Kidney epithelial cell (primary cell): ENCODE measurements around the gene CYSTM1. TPM values are rescaled to one million over a fixed set of nuclear protein-coding genes. Genes with fewer than 3 reads are reported as not detected.
"Not testable (repeated sequence)": the region's sequence is repeated elsewhere in the genome, so short reads cannot be mapped to it uniquely, and the experiment has no call there.

Experiments used
- DNase-seq: peaks from one replicate; pipeline ENCODE4 v3.0.0-alpha.2; 2010; ENCODE audit warnings: low read depth
- H3K27me3 ChIP-seq: 2 replicates; pipeline ENCODE4 v1.6.0; 2011; ENCODE audit warnings: low read length; ENCODE audit not compliant: control insufficient read depth, insufficient read depth
- H3K36me3 ChIP-seq: 2 replicates; pipeline ENCODE4 v1.5.1; 2011; ENCODE audit warnings: low read length; ENCODE audit not compliant: control insufficient read depth, insufficient read depth
- H3K4me3 ChIP-seq: 2 replicates; pipeline ENCODE4 v1.5.1; 2011; ENCODE audit warnings: low read depth, mild to moderate bottlenecking, control low read depth, low read length
- total RNA-seq: library from RNA; depleted of rRNA; stranded (reverse); fragments of >200 nt; gene quantifications from 2 replicates; pipeline ENCODE4 v1.2.3, GENCODE V29; 2015
- TF ChIP-seq, protein P1 (sequence below): IDR thresholded peaks from 2 replicates; pipeline ENCODE4 v1.5.1; 2011; ENCODE audit warnings: mild to moderate bottlenecking, moderate library complexity, low read length, control low read depth, inconsistent platforms; ENCODE audit not compliant: insufficient read depth, poor library complexity, severe bottlenecking

Gene CYSTM1
- total RNA-seq, 1 donor from 2014 or later, result 176 TPM

DNA sequence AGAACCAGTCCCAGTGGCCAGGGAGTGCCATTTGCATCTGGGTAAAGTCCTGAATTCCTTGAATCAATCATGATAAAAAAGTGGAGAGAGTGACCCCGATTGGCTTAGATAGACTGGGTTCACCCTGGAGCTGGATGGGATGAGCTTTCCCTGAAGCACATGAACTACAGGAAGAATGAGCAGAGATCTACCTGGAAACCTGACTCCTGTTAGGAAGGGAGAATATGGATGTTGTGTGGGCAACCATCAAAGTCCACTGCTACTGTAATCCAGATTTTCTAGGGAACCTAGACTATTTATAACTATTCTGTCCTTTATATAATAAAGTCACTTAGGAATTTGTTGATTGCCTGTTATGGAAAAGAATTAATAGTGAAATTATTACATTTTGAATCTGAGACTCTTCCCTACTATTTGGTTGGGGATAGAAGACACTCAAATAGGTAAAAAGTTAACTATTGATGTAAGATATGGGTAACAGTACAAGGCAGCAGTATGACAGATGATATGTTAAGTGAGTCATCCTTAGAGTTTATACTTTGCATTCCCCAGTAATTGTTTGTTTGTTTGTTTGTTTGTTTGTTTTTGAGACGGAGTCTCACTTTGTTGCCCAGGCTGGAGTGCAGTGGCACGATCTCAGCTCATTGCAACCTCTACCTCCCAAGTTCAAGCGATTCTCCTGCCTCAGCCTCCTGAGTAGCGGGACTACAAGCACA, 17.9 kb downstream of the CYSTM1 start:
- Histone ChIP-seq H3K4me3 (no peak overlapping the region), H3K36me3 (no peaks in the 10 kb centered on the region), H3K27me3 (no peaks in the 10 kb centered on the region)
- TF ChIP-seq, protein P1, sequence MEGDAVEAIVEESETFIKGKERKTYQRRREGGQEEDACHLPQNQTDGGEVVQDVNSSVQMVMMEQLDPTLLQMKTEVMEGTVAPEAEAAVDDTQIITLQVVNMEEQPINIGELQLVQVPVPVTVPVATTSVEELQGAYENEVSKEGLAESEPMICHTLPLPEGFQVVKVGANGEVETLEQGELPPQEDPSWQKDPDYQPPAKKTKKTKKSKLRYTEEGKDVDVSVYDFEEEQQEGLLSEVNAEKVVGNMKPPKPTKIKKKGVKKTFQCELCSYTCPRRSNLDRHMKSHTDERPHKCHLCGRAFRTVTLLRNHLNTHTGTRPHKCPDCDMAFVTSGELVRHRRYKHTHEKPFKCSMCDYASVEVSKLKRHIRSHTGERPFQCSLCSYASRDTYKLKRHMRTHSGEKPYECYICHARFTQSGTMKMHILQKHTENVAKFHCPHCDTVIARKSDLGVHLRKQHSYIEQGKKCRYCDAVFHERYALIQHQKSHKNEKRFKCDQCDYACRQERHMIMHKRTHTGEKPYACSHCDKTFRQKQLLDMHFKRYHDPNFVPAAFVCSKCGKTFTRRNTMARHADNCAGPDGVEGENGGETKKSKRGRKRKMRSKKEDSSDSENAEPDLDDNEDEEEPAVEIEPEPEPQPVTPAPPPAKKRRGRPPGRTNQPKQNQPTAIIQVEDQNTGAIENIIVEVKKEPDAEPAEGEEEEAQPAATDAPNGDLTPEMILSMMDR, result no peak
- no peak for DNase-seq

DNA sequence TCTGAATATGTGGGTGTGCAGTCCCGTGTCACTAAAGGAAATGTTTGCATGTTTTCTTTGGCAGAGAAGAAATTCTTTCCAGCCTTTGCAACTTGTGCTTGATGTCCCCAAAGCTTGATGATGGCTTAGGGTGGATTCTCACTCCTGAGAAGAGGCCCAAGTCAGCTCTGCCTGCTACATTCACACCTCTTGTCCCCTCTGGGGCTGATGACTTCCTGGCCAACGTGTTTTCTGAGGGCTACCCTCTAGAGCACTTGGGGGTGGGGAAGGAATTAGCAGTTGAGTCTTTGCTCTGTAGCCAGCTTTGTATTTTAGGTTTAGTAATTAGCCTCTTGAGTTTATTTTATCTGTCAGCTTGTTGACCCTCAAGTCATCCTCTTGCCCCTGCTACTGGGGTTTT, 19.7 kb downstream of the CYSTM1 start:
- TF ChIP-seq, protein P1, result no peak
- H3K4me3 ChIP-seq, result no peak overlapping the region
- H3K36me3 ChIP-seq, result no peaks in the 10 kb centered on the region
- no peaks in the 10 kb centered on the region for H3K27me3 ChIP-seq
- DNase-seq, result no peak

DNA sequence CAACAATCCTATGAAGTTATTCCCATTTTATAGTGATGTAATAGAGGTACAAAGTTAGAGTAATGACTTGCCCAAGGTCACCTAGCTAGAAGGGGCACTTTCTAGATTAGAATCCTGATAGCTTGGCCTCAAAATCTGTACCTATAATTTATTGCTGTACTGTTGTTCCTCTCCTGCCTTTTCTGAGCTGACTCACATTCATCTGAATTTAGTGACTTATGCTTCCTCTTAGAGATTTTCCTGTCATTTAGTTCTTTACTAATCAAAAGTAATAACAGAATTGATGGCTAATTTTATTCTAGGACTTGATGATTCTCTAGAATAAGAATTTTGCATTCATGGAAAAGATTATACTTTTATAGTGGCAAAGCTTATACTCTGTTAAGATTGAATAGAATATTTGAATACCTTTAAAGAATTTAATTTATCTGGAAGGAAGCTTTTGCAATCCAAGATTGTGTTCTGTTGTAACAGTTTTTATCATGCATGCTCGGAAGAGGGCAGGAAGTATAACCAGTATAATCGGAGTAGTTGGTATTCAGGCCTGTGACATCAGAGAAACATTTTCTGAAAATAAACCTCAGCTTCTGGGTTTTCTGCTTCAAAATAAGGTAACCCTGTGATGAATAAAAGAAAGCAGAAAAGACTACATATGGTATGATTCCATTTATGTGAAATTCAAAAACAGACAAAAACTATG, 21.3 kb downstream of the CYSTM1 start:
- Histone ChIP-seq H3K4me3 (no peak overlapping the region), H3K27me3 (no peaks in the 10 kb centered on the region), H3K36me3 (no peaks in the 10 kb centered on the region)
- no peak for DNase-seq
- TF ChIP-seq, protein P1, result no peak

DNA sequence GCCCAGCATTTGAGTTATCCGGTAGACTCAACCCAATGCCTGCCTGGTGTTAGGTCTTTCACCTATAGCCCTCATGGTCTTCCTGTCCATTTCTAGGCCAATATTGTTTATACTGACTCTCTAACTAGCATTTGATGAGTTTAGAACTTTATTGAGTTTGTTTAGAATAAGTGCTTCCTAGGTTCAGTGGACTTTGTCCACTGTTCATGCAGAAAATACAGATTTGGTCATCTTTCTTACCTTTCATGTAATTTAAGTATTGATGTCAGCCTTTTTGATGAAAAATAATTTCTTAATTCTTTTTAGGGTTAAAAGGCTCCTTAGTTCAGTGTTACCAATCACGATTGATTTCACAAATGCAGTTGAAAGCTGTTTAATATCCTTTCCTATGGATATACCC, 22.0 kb downstream of the CYSTM1 start:
- no peaks in the 10 kb centered on the region for H3K27me3 ChIP-seq
- no peak overlapping the region for H3K4me3 ChIP-seq
- DNase-seq, result no peak
- no peaks in the 10 kb centered on the region for H3K36me3 ChIP-seq
- TF ChIP-seq, protein P1, result no peak

DNA sequence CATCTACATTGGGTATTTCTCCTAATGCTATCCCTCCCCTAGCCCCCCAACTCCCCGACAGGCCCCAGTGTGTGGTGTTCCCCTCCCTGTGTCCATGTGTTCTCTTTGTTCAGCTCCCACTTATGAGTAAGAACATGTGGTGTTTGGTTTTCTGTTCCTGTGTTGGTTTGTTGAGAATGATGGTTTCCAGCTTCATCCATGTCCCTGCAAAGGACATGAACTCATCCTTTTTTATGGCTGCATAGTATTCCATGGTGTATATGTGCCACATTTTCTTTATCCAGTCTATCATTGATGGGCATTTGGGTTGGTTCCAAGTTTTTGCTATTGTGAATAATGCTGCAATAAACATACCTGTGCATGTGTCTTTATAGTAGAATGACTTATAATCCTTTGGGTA, 23.9 kb downstream of the CYSTM1 start:
- not testable (repeated sequence) for H3K27me3 ChIP-seq

DNA sequence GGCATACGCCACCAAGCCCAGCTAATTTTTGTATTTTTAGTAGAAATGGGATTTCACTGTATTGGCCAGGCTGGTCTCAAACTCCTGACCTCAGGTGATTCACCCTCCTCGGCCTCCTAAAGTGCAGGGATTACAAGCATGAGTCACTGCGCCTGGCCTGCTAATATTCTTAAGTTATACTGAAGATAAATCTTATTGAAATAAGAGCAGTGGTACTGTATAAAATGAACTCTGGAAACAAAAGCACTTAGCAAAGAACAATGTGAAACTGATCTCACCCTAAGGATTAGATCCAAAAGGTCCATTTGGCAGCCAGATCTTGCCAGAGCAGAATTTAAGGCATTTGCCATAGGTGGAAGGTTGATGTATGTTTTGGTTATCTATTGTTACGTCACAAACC, 27.1 kb downstream of the CYSTM1 start:
- TF ChIP-seq, protein P1, result no peak
- Histone ChIP-seq H3K36me3 (no peaks in the 10 kb centered on the region), H3K4me3 (no peak overlapping the region), H3K27me3 (no peaks in the 10 kb centered on the region)
- DNase-seq, result no peak

More for the DNA sequence above, 23.9 kb downstream of the CYSTM1 start:
- not testable (repeated sequence) for H3K36me3 ChIP-seq, DNase-seq, H3K4me3 ChIP-seq
